GM12873 (cell line): Measurements from ENCODE around the gene USP8.

ENCODE experiments used
- CTCF ChIP-seq: IDR thresholded peaks from 2 replicates; pipeline ENCODE4 v1.5.1; 2012; ENCODE audit warnings: low read depth, mild to moderate bottlenecking, moderate library complexity, low read length, control low read depth; ENCODE audit not compliant: insufficient read depth; ENCODE audit errors: missing control alignments

USP8 gene

GRCh38 chr15:50496692-50497091, 72.5 kb downstream of the USP8 start:
- TF ChIP-seq CTCF = no peak

- no peak for TF ChIP-seq CTCF
Measured at GRCh38 chr15:50500352-50500751, 76.1 kb downstream of the USP8 start.

GRCh38 chr15:50501815-50502214, 77.6 kb downstream of the USP8 start:
- TF ChIP-seq CTCF = no peak

GRCh38 chr15:50503144-50503543, 78.9 kb downstream of the USP8 start:
- no peak for TF ChIP-seq CTCF

GRCh38 chr15:50506121-50506520, 81.9 kb downstream of the USP8 start:
- TF ChIP-seq CTCF = no peak

- TF ChIP-seq CTCF = no peak
Measured at GRCh38 chr15:50513001-50513400, 88.8 kb downstream of the USP8 start.

GRCh38 chr15:50519740-50520425, 95.7 kb downstream of the USP8 start:
- no peak for TF ChIP-seq CTCF
